ENCODE measurements around the gene WNT16.

DNA sequence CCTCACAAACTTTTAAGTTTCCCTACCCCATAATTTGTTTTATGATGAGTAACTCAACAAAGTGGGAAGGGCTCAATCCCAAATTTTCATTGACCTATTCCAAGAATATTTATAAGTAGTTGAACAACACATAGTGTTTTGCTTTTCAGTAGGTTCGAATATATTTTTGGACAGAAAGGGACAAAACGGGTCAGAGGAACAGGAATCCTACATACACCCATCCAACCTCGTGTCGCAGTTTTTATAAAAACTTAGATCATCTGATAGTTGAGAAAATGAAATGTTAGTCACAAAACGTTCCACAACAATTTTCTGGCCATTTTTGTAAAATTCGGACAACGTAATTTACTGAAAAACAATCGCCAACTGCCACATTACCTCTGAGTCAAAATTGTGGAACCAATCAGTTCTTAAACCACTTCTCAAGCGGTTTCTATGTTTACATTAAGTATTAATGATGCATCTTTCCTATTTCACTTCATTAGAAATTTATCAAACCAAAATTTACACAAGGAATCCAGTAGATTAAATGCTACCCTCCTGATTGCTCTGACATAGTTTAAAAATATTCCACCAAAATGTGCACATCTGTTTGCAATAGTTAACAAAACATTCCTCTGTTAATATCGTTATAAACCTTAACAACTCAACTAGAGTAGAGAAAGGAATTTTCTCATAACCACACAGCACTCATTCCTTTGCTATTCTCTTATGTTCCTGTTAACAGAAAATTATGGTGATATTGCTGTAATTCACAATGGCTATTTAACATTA lies 6.3 kb downstream of the WNT16 start:
- TF ChIP-seq, protein P1, sequence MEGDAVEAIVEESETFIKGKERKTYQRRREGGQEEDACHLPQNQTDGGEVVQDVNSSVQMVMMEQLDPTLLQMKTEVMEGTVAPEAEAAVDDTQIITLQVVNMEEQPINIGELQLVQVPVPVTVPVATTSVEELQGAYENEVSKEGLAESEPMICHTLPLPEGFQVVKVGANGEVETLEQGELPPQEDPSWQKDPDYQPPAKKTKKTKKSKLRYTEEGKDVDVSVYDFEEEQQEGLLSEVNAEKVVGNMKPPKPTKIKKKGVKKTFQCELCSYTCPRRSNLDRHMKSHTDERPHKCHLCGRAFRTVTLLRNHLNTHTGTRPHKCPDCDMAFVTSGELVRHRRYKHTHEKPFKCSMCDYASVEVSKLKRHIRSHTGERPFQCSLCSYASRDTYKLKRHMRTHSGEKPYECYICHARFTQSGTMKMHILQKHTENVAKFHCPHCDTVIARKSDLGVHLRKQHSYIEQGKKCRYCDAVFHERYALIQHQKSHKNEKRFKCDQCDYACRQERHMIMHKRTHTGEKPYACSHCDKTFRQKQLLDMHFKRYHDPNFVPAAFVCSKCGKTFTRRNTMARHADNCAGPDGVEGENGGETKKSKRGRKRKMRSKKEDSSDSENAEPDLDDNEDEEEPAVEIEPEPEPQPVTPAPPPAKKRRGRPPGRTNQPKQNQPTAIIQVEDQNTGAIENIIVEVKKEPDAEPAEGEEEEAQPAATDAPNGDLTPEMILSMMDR (conservative IDR thresholded peaks at IDR 0.05 in 1 of 2, IDR thresholded peaks at IDR 0.05 in 1 of 2; ENCODE audit: low read depth in 1 of 2, low read length in 2 of 2): no peak
- no peak for TF ChIP-seq EZH2 (IDR thresholded peaks at IDR 0.05; ENCODE audit: low read length, missing control alignments)

Measured in fibroblast of lung (primary cell).